Measurements from ENCODE around the gene GPR15LG.
"Not testable (repeated sequence)": the region's sequence is repeated elsewhere in the genome, so short reads cannot be mapped to it uniquely, and the experiment has no call there.

The GPR15LG gene

GRCh38 chr10:84173501-84173929 is at the start of gene GPR15LG:
Gene GPR15LG, plus strand, starts transcription at chr10:84173801. Its CDS starts 51 bp downstream, at chr10:84173852.
- in situ Hi-C loops (cut with MboI; ENCODE audit: low sequenced_read_pairs): no loop called here

GRCh38 chr10:84125910-84126784 is 47.5 kb upstream of the GPR15LG start:
- in situ Hi-C loops (cut with MboI; ENCODE audit: low sequenced_read_pairs): not testable (repeated sequence)

GRCh38 chr10:84126785-84127167 is 46.8 kb upstream of the GPR15LG start:
- in situ Hi-C loops (cut with MboI; ENCODE audit: low sequenced_read_pairs): no loop called here

- in situ Hi-C loops (cut with MboI; ENCODE audit: low sequenced_read_pairs): no loop called here
Measured at GRCh38 chr10:84135836-84136235, 37.8 kb upstream of the GPR15LG start.

GRCh38 chr10:84137811-84138210 is 35.8 kb upstream of the GPR15LG start:
- in situ Hi-C loops (cut with MboI; ENCODE audit: low sequenced_read_pairs): no loop called here

- in situ Hi-C loops (cut with MboI; ENCODE audit: low sequenced_read_pairs): no loop called here
Measured at GRCh38 chr10:84138478-84139125, 35.0 kb upstream of the GPR15LG start.

GRCh38 chr10:84139126-84140035 is 34.2 kb upstream of the GPR15LG start, which contains the start of gene GHITM:
Gene GHITM, plus strand, starts transcription at chr10:84139509. Its CDS starts 1,992 bp downstream, at chr10:84141501.
- in situ Hi-C loops (cut with MboI; ENCODE audit: low sequenced_read_pairs): loop anchor here (10.0 kb wide), 1 partner anchor 65 kb away; no protein-coding TSS in a partner anchor

GRCh38 chr10:84140036-84140379 is 33.6 kb upstream of the GPR15LG start:
- in situ Hi-C loops (cut with MboI; ENCODE audit: low sequenced_read_pairs): loop anchor here (10.0 kb wide), 1 partner anchor 65 kb away; no protein-coding TSS in a partner anchor

- in situ Hi-C loops (cut with MboI; ENCODE audit: low sequenced_read_pairs): loop anchor here (10.0 kb wide), 1 partner anchor 57 kb away; no protein-coding TSS in a partner anchor
Measured at GRCh38 chr10:84147347-84147746, 26.3 kb upstream of the GPR15LG start.

GRCh38 chr10:84148006-84148597 is 25.5 kb upstream of the GPR15LG start:
- in situ Hi-C loops (cut with MboI; ENCODE audit: low sequenced_read_pairs): loop anchor here (10.0 kb wide), 1 partner anchor 57 kb away; no protein-coding TSS in a partner anchor

- in situ Hi-C loops (cut with MboI; ENCODE audit: low sequenced_read_pairs): loop anchor here (10.0 kb wide), 1 partner anchor 55 kb away; no protein-coding TSS in a partner anchor
Measured at GRCh38 chr10:84149854-84150253, 23.7 kb upstream of the GPR15LG start.

GRCh38 chr10:84152769-84153168 is 20.8 kb upstream of the GPR15LG start:
- in situ Hi-C loops (cut with MboI; ENCODE audit: low sequenced_read_pairs): no loop called here

- in situ Hi-C loops (cut with MboI; ENCODE audit: low sequenced_read_pairs): no loop called here
Measured at GRCh38 chr10:84155521-84155920, 18.1 kb upstream of the GPR15LG start.

- in situ Hi-C loops (cut with MboI; ENCODE audit: low sequenced_read_pairs): no loop called here
Measured at GRCh38 chr10:84156009-84156408, 17.6 kb upstream of the GPR15LG start.

GRCh38 chr10:84156768-84157167 is 16.8 kb upstream of the GPR15LG start:
- in situ Hi-C loops (cut with MboI; ENCODE audit: low sequenced_read_pairs): no loop called here

GRCh38 chr10:84158061-84158460 is 15.5 kb upstream of the GPR15LG start:
- in situ Hi-C loops (cut with MboI; ENCODE audit: low sequenced_read_pairs): no loop called here

- in situ Hi-C loops (cut with MboI; ENCODE audit: low sequenced_read_pairs): no loop called here
Measured at GRCh38 chr10:84158550-84158949, 15.1 kb upstream of the GPR15LG start.

GRCh38 chr10:84159076-84159685 is 14.4 kb upstream of the GPR15LG start:
- in situ Hi-C loops (cut with MboI; ENCODE audit: low sequenced_read_pairs): no loop called here

GRCh38 chr10:84160663-84161362 is 12.8 kb upstream of the GPR15LG start:
- in situ Hi-C loops (cut with MboI; ENCODE audit: low sequenced_read_pairs): no loop called here

Measured in HL-60/S4 (cell line).